Measurements from ENCODE around the gene LRRC4C. TPM values are rescaled to one million over a fixed set of nuclear protein-coding genes. Genes with fewer than 3 reads are reported as not detected.

Gene LRRC4C
- total RNA-seq, 1 donor from 2014 or later = 5.5 TPM

DNA sequence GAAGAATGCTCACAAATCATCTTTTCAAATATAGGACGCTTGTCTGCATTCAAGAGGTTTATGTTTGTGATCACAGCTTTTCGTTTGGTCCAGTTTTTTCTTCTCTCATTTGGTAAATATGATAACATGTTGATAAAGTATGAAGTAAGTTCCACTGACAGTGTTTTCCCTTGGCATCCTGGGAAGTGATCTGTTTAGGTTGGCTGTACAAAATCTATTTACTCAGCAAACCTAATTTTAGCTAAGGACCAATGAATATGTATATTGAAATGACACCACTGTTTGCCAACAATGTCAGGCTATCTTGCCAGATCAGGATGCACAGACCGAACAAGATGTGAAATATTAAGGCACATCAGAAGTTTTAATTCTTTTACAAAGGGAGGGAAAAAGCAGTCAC is 1230.8 kb downstream of the LRRC4C start:
- H3K36me3 Mint-ChIP-seq (ENCODE audit: low read depth) = no peaks in the 10 kb centered on the region
- no peaks in the 10 kb centered on the region for H3K9me3 Mint-ChIP-seq
- H3K27ac Mint-ChIP-seq (ENCODE audit: unreplicated experiment) = no peak overlapping the region
- peaks cover 4% of the 10 kb centered on the region for H3K27me3 Mint-ChIP-seq (ENCODE audit: low read depth)
- no peak for DNase-seq (ENCODE audit: low read depth, low spot score)
- TF ChIP-seq, protein P1, sequence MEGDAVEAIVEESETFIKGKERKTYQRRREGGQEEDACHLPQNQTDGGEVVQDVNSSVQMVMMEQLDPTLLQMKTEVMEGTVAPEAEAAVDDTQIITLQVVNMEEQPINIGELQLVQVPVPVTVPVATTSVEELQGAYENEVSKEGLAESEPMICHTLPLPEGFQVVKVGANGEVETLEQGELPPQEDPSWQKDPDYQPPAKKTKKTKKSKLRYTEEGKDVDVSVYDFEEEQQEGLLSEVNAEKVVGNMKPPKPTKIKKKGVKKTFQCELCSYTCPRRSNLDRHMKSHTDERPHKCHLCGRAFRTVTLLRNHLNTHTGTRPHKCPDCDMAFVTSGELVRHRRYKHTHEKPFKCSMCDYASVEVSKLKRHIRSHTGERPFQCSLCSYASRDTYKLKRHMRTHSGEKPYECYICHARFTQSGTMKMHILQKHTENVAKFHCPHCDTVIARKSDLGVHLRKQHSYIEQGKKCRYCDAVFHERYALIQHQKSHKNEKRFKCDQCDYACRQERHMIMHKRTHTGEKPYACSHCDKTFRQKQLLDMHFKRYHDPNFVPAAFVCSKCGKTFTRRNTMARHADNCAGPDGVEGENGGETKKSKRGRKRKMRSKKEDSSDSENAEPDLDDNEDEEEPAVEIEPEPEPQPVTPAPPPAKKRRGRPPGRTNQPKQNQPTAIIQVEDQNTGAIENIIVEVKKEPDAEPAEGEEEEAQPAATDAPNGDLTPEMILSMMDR (conservative IDR thresholded peaks at IDR 0.05) = no peak
- no peak overlapping the region for H3K4me3 Mint-ChIP-seq
- H3K4me1 Mint-ChIP-seq = no peaks in the 10 kb centered on the region

DNA sequence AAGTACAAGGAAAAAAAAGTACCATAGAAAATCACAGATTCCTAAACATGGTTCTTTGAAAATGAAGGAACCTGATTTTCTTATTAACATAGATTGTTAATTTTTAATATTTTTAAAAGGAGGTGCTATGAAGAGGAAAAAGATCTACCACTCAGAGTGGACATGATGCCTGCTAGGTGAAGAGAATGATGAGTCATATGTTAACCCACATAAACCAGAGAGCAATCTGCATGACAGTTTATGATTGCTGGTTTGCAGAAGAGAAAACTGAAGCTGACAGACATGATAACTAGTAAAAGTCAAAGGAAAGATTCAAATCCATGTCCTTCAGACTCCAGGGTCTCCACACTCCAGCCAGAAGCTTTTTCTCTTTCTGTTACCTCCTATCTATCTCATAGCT is 1231.7 kb downstream of the LRRC4C start:
- TF ChIP-seq, protein P1 (conservative IDR thresholded peaks at IDR 0.05) = no peak
- Mint-ChIP-seq H3K36me3 (ENCODE audit: low read depth) (no peaks in the 10 kb centered on the region), H3K27ac (ENCODE audit: unreplicated experiment) (no peak overlapping the region), H3K4me1 (peaks cover 8% of the 10 kb centered on the region), H3K9me3 (no peaks in the 10 kb centered on the region), H3K4me3 (no peak overlapping the region), H3K27me3 (ENCODE audit: low read depth) (peaks cover 4% of the 10 kb centered on the region)
- no peak for DNase-seq (ENCODE audit: low read depth, low spot score)

DNA sequence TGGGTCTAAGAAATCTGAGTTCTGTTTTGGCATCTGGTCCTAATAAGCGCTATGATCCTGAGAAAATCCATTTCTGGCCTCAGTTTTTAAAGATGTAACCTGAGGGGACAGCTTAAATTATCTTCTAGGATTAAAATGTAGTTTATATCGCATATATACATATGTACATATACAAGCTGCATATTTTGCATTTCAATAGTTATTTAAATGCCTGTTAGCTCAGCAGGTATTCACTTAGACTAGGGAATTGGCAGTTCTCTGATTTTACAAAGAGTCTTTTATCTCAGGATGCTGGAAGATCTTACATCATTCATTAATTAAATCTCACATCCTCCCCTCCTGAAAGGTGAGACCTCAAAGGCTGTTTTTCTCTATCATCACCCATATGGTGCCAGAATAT is 1232.8 kb downstream of the LRRC4C start:
- H3K27ac Mint-ChIP-seq (ENCODE audit: unreplicated experiment) = no peak overlapping the region
- no peak for DNase-seq (ENCODE audit: low read depth, low spot score)
- H3K9me3 Mint-ChIP-seq = no peaks in the 10 kb centered on the region
- TF ChIP-seq, protein P1 (conservative IDR thresholded peaks at IDR 0.05) = no peak
- peaks cover 11% of the 10 kb centered on the region for H3K4me1 Mint-ChIP-seq
- H3K4me3 Mint-ChIP-seq = no peak overlapping the region
- H3K27me3 Mint-ChIP-seq (ENCODE audit: low read depth) = peaks cover 7% of the 10 kb centered on the region
- no peaks in the 10 kb centered on the region for H3K36me3 Mint-ChIP-seq (ENCODE audit: low read depth)

DNA sequence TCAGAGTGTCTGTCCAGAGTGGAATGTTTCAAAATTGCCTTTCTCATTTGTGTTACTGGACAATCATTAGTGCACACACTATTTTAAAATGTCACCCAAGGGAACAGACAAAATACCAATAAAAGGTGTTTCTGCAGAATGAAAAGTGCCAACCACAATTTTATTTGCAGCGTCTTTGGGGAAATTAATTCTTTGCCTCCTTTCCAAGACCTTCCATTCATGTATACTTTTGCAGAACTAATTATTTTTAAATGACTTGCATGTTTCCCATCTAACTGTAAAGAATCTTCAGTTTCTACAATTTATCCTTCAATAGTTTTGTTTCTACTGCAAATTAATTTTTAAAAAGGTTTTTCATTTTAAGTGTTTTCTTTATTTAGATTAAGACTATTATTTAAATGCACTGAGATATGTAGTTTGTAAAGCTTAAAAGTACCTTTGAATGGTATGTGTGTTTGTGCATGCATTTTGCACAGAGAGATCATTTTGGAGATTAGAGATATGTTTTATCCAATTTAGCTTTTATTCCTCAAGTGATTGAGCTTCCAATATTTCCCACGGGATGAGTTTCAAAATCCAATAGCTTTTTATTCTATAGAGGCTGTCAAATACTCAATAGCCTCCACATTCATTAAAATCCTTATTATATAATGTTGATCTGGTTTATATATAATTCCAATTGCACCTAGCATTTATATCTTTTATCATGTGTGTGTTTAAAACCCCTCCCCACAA is 1235.7 kb downstream of the LRRC4C start:
- DNase-seq (ENCODE audit: low read depth, low spot score) = no peak
- Mint-ChIP-seq H3K27me3 (ENCODE audit: low read depth) (peaks cover 8% of the 10 kb centered on the region), H3K27ac (ENCODE audit: unreplicated experiment) (no peak overlapping the region), H3K4me3 (no peak overlapping the region), H3K4me1 (peaks cover 11% of the 10 kb centered on the region), H3K36me3 (ENCODE audit: low read depth) (no peaks in the 10 kb centered on the region), H3K9me3 (no peaks in the 10 kb centered on the region)
- TF ChIP-seq, protein P1 (conservative IDR thresholded peaks at IDR 0.05) = no peak

DNA sequence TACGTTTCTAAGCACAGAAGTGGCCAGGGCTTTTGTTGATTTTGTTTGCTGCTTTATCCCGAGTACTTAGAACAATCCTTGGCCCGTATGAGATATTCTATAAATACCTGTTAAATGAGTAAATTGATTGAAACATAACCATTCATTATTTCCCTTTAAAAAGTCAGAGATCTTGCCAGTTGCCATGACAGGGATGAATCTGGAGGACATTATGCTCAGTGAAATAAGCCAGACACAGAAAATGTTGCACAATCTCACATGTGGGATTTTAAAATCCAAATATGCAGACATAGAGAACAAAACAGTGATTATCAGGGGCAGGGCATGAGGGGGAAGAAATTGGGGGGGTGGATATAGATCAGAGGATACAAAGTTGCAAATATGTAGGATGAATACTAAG is 1240.1 kb downstream of the LRRC4C start:
- peaks cover 3% of the 10 kb centered on the region for H3K9me3 Mint-ChIP-seq
- no peaks in the 10 kb centered on the region for H3K36me3 Mint-ChIP-seq (ENCODE audit: low read depth)
- peaks cover 3% of the 10 kb centered on the region for H3K27me3 Mint-ChIP-seq (ENCODE audit: low read depth)
- H3K4me3 Mint-ChIP-seq = no peak overlapping the region
- no peak overlapping the region for H3K27ac Mint-ChIP-seq (ENCODE audit: unreplicated experiment)
- H3K4me1 Mint-ChIP-seq = peaks cover 29% of the 10 kb centered on the region
- TF ChIP-seq, protein P1 (conservative IDR thresholded peaks at IDR 0.05) = no peak
- no peak for DNase-seq (ENCODE audit: low read depth, low spot score)

Data from neural crest cell (in vitro differentiated cells).